Stimulated activated CD4-positive, alpha-beta T cell treated with anti-CD3 and anti-CD28 coated beads, Interleukin-4, amount 100 ng/mL, for 4 hours (primary cell): ENCODE data around the gene SYCP3.
"Not testable (repeated sequence)": the region's sequence is repeated elsewhere in the genome, so short reads cannot be mapped to it uniquely, and the experiment has no call there.

Source experiments
- DNase-seq, 2 experiments: peaks; one replicate each; pipeline ENCODE4 v3.0.0-alpha.2; 2020

The SYCP3 gene

GRCh38 chr12:101710288-101710687, 29.0 kb downstream of the SYCP3 start:
- no peak for DNase-seq

- no peak for DNase-seq
Observed at GRCh38 chr12:101707131-101707782, 32.0 kb downstream of the SYCP3 start.

- DNase-seq: no peak
Observed at GRCh38 chr12:101706403-101706802, 32.9 kb downstream of the SYCP3 start.

- no peak for DNase-seq
Observed at GRCh38 chr12:101703487-101703886, 35.8 kb downstream of the SYCP3 start.

GRCh38 chr12:101700299-101700820, 38.9 kb downstream of the SYCP3 start:
- no peak for DNase-seq

- DNase-seq: no peak
Observed at GRCh38 chr12:101698800-101699347, 40.4 kb downstream of the SYCP3 start.

GRCh38 chr12:101697930-101698799, 41.1 kb downstream of the SYCP3 start:
- DNase-seq: no peak

- peak; percentile 38 to 64 for DNase-seq
Observed at GRCh38 chr12:101697197-101697929, 41.9 kb downstream of the SYCP3 start, which contains the start of gene CHPT1. TSS of gene CHPT1 (plus strand) at chr12:101697640. CDS start at chr12:101697862, 222 bp downstream.

GRCh38 chr12:101696251-101697196, 42.7 kb downstream of the SYCP3 start:
- no peak for DNase-seq

GRCh38 chr12:101695706-101696105, 43.6 kb downstream of the SYCP3 start:
- DNase-seq: no peak

GRCh38 chr12:101694986-101695385, 44.3 kb downstream of the SYCP3 start:
- DNase-seq: no peak

- DNase-seq: no peak
Observed at GRCh38 chr12:101694297-101694848, 44.9 kb downstream of the SYCP3 start.

- no peak for DNase-seq
Observed at GRCh38 chr12:101691503-101692096, 47.7 kb downstream of the SYCP3 start.

GRCh38 chr12:101690544-101691098, 48.6 kb downstream of the SYCP3 start:
- DNase-seq: no peak

- DNase-seq: no peak
Observed at GRCh38 chr12:101686176-101686575, 53.1 kb downstream of the SYCP3 start.

GRCh38 chr12:101685092-101685491, 54.2 kb downstream of the SYCP3 start:
- no peak for DNase-seq

GRCh38 chr12:101681627-101682026, 57.6 kb downstream of the SYCP3 start:
- DNase-seq: not testable (repeated sequence)

GRCh38 chr12:101680647-101681046, 58.6 kb downstream of the SYCP3 start:
- no peak for DNase-seq

- DNase-seq: no peak
Observed at GRCh38 chr12:101680240-101680639, 59.0 kb downstream of the SYCP3 start.
